Astrocyte of the hippocampus (primary cell): ENCODE data around the gene ZNF263.
A peak's percentile ranks its signal among the peaks of the same experiment; 100 is the strongest.

Experiments
- DNase-seq: peaks from one replicate; pipeline ENCODE4 v3.0.0; 2011; ENCODE audit warnings: low read depth, low spot score

ZNF263 gene

GRCh38 chr16:3282730-3283542 lies at the start of gene ZNF263:
Gene ZNF263 (plus strand): TSS chr16:3283491. CDS start chr16:3283819, 328 bp downstream.
- DNase-seq: peak; percentile 98

- DNase-seq: no peak
These were observed 48.8 kb upstream of the ZNF263 start for GRCh38 chr16:3234543-3234856.

GRCh38 chr16:3234857-3235561 lies 48.3 kb upstream of the ZNF263 start, which contains the start of gene ZNF200:
Gene ZNF200 (minus strand): TSS chr16:3235158. CDS start chr16:3233755, 1,403 bp downstream.
- peak; percentile 98 for DNase-seq

- DNase-seq: no peak
These were observed 47.2 kb upstream of the ZNF263 start for GRCh38 chr16:3235856-3236669.

GRCh38 chr16:3241761-3242160 lies 41.5 kb upstream of the ZNF263 start:
- DNase-seq: no peak

- no peak for DNase-seq
These were observed 40.6 kb upstream of the ZNF263 start for GRCh38 chr16:3242709-3243108.

- no peak for DNase-seq
These were observed 39.4 kb upstream of the ZNF263 start for GRCh38 chr16:3243882-3244281.

GRCh38 chr16:3246002-3246401 lies 37.3 kb upstream of the ZNF263 start:
- no peak for DNase-seq

- no peak for DNase-seq
These were observed 36.4 kb upstream of the ZNF263 start for GRCh38 chr16:3246876-3247275.

- no peak for DNase-seq
These were observed 34.7 kb upstream of the ZNF263 start for GRCh38 chr16:3248596-3248995.

GRCh38 chr16:3249020-3249419 lies 34.3 kb upstream of the ZNF263 start:
- DNase-seq: no peak

- no peak for DNase-seq
These were observed 33.8 kb upstream of the ZNF263 start for GRCh38 chr16:3249451-3249850.

- DNase-seq: no peak
These were observed 30.3 kb upstream of the ZNF263 start for GRCh38 chr16:3252967-3253366.

GRCh38 chr16:3254309-3254708 lies 29.0 kb upstream of the ZNF263 start:
- no peak for DNase-seq

GRCh38 chr16:3256146-3256865 lies 27.0 kb upstream of the ZNF263 start, which contains the start of gene MEFV:
Gene MEFV (minus strand): TSS chr16:3256633. CDS start chr16:3256587, 46 bp downstream.
- peak; percentile 19 for DNase-seq

- peak; percentile 71 for DNase-seq
These were observed 26.3 kb upstream of the ZNF263 start for GRCh38 chr16:3256866-3257465.

GRCh38 chr16:3259836-3260235 lies 23.5 kb upstream of the ZNF263 start:
- DNase-seq: no peak

GRCh38 chr16:3262517-3262916 lies 20.8 kb upstream of the ZNF263 start:
- DNase-seq: no peak

- peak; percentile 99 for DNase-seq
These were observed 18.9 kb upstream of the ZNF263 start for GRCh38 chr16:3264137-3265036.
